NB4 (cell line): ENCODE results near the gene HECA.

Experiments
- CTCF ChIP-seq: IDR thresholded peaks from one replicate; pipeline ENCODE4 v1.5.1; 2012; ENCODE audit warnings: low read depth, low read length
- MAX ChIP-seq: IDR thresholded peaks from 2 replicates; pipeline ENCODE4 v1.6.1; 2011; ENCODE audit warnings: low read depth, low read length
- POLR2A ChIP-seq: IDR thresholded peaks from 2 replicates; pipeline ENCODE4 v1.6.1; 2011; ENCODE audit warnings: mild to moderate bottlenecking; ENCODE audit not compliant: insufficient read length; ENCODE audit errors: extremely low read depth

GRCh38 chr6:139219271-139219729, 84.4 kb downstream of the HECA start:
- TF ChIP-seq CTCF: peak; percentile 91
- no peak for TF ChIP-seq POLR2A
- peak; percentile 43; the same call in 1 of the 2 replicates for TF ChIP-seq MAX
